Measurements from ENCODE around the gene KCNG4. TPM values are rescaled to one million over a fixed set of nuclear protein-coding genes. Genes with fewer than 3 reads are reported as not detected.
A peak's percentile ranks its signal among the peaks of the same experiment; 100 is the strongest.

Gene KCNG4
- total RNA-seq, 2 donors from 2014 or later, result not detected

DNA sequence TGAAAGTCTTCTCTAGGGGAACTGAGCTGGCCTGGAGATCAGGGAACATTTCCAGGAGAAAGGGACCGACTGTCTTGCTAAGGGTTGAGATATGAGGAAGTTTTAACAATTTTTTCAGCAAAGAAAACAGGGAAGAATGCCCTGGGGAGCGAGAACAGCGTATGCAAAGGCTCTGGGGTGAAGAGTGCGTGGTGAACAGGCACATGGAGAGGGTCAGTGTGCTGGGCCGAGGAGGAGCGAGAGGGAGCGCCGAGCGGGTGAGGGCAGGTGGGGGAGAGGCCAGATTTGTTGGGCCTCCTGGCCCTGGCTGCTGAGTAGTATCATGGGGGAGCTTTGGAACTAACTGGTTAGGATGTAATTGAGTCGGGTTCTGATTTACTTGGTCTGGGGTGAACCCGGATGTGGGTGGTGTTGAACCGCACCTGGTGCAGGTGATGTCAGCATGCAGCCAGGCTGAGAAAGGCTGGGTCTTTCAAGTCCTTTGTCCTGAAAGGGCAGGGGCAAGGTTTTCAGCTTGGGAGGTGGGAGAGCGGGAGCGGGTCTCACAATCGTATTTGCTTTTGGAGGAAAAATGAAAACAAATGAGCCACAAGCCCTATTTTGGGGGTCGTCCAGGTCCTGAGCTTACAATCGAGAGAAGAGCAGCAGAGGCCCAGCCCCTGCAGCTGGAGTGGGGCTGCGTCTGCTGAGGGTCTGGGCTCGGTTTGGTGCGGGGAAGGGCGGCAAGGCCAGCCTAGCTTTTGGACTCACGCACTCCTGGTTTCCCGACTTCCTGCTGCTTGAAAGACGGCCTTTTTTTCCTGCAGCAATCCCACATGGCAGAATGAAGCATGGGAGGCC lies 43.7 kb upstream of the KCNG4 start:
- H3K4me1 ChIP-seq (replicated peaks), result no peaks in the 10 kb centered on the region
- WGBS, result 75% methylated on average over 24 of the region's 24 CpGs
- H3K36me3 ChIP-seq, result no peaks in the 10 kb centered on the region
- intact Hi-C loops (cut with DNase I), result loop anchor here (10.0 kb wide), 1 partner anchor 329 kb away; the partner anchor contains the start of gene OSGIN1
- peak overlapping the region; percentile 37 to 56 for H3K27ac ChIP-seq
- no peak overlapping the region for H3K4me3 ChIP-seq
- no peaks in the 10 kb centered on the region for H3K9me3 ChIP-seq
- no peaks in the 10 kb centered on the region for H3K27me3 ChIP-seq (replicated peaks; ENCODE audit: insufficient read depth)
- TF ChIP-seq POLR2AphosphoS5 (IDR thresholded peaks at IDR 0.05) (no peak), POLR2A (IDR thresholded peaks at IDR 0.05) (no peak)
- TF ChIP-seq, protein P1, sequence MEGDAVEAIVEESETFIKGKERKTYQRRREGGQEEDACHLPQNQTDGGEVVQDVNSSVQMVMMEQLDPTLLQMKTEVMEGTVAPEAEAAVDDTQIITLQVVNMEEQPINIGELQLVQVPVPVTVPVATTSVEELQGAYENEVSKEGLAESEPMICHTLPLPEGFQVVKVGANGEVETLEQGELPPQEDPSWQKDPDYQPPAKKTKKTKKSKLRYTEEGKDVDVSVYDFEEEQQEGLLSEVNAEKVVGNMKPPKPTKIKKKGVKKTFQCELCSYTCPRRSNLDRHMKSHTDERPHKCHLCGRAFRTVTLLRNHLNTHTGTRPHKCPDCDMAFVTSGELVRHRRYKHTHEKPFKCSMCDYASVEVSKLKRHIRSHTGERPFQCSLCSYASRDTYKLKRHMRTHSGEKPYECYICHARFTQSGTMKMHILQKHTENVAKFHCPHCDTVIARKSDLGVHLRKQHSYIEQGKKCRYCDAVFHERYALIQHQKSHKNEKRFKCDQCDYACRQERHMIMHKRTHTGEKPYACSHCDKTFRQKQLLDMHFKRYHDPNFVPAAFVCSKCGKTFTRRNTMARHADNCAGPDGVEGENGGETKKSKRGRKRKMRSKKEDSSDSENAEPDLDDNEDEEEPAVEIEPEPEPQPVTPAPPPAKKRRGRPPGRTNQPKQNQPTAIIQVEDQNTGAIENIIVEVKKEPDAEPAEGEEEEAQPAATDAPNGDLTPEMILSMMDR (IDR thresholded peaks at IDR 0.05), result no peak
- DNase-seq (ENCODE audit: low spot score), result no peak

DNA sequence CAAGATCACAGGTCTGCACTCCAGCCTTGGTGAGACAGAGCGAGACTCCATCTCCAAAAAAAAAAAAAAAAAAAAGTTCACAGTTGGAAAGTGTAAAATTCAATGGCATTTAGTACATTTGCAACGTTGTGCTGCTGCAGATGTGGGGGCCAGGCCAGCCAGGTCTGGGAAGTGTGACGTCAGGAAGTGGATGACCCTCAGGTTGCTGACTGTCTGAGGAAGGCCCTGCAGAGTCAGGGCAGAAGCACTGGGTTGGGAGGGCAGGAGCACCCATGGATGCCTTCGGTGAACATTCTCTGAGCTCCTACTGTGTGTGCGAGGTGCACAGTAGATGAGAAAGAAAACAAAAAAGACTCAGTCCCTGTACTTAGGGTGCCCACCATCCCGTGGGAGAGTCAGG lies 42.7 kb upstream of the KCNG4 start:
- no peaks in the 10 kb centered on the region for H3K4me1 ChIP-seq (replicated peaks)
- DNase-seq (ENCODE audit: low spot score), result no peak
- H3K9me3 ChIP-seq, result no peaks in the 10 kb centered on the region
- TF ChIP-seq POLR2AphosphoS5 (IDR thresholded peaks at IDR 0.05) (no peak), POLR2A (IDR thresholded peaks at IDR 0.05) (no peak)
- TF ChIP-seq, protein P1 (IDR thresholded peaks at IDR 0.05), result no peak
- H3K36me3 ChIP-seq, result no peaks in the 10 kb centered on the region
- intact Hi-C loops (cut with DNase I), result loop anchor here (10.0 kb wide), 1 partner anchor 328 kb away; the partner anchor contains the start of gene OSGIN1
- no peaks in the 10 kb centered on the region for H3K27me3 ChIP-seq (replicated peaks; ENCODE audit: insufficient read depth)
- 52% methylated on average over 5 of the region's 6 CpGs for WGBS
- H3K4me3 ChIP-seq, result no peak overlapping the region
- H3K27ac ChIP-seq, result no peak overlapping the region

DNA sequence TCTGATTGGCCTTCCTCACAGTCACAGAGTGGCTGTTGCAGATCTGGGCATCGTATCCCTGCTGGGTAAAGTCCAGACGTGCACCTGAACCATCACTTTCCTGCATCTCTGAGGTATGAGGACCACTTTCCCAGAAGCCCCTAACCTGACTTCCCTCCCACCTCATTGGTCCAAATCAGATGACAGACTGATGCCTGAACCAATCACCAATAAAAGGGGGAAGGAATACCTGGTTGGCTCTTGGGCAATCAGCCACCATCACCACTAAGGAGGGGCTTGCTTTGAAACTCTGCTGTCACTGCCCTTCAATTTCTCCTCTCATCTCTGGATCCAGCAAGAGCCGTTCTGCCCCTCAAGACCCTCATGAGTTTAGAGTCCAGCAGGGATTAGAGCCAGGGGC lies 41.3 kb upstream of the KCNG4 start:
- Histone ChIP-seq H3K4me1 (replicated peaks) (no peaks in the 10 kb centered on the region), H3K27me3 (replicated peaks; ENCODE audit: insufficient read depth) (no peaks in the 10 kb centered on the region), H3K36me3 (no peaks in the 10 kb centered on the region), H3K4me3 (no peak overlapping the region), H3K27ac (peak overlapping the region in 1 of 2 donors; percentile 24), H3K9me3 (no peaks in the 10 kb centered on the region)
- 98% methylated on average over 3 of the region's 3 CpGs for WGBS
- no peak for TF ChIP-seq POLR2A (IDR thresholded peaks at IDR 0.05)
- TF ChIP-seq, protein P1 (IDR thresholded peaks at IDR 0.05), result no peak
- no peak for DNase-seq (ENCODE audit: low spot score)
- intact Hi-C loops (cut with DNase I), result loop anchor here (10.0 kb wide), 1 partner anchor 326 kb away; the partner anchor contains the start of gene OSGIN1

DNA sequence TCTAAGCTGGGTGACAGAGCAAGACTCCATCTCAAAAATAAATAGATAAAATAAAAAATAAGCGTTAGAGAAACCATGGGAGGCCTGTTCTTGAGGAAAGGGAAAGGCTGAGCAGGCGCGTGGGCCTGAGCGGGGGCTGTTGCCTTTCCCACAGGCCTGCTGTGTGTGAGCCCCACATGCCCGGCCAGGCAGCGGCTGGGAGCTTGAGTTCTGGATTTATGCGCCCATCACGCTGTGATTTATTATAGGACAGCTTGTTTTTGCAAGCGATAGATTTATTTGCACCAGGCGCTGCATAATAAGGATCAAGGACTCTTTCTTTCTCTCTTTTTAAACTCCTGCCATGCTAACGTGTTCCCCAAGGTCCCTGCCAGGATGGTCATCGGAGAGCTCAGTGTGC lies 40.1 kb upstream of the KCNG4 start:
- 65% methylated on average over 12 of the region's 12 CpGs for WGBS
- intact Hi-C loops (cut with DNase I), result loop anchor here (5.0 to 10.0 kb wide), 2 partner anchors 32 to 325 kb away; partner anchors contain the start of gene OSGIN1
- no peaks in the 10 kb centered on the region for H3K9me3 ChIP-seq
- no peaks in the 10 kb centered on the region for H3K27me3 ChIP-seq (replicated peaks; ENCODE audit: insufficient read depth)
- no peaks in the 10 kb centered on the region for H3K4me1 ChIP-seq (replicated peaks)
- no peak for DNase-seq (ENCODE audit: low spot score)
- no peak overlapping the region for H3K4me3 ChIP-seq
- peak overlapping the region; percentile 24 to 39 for H3K27ac ChIP-seq
- TF ChIP-seq POLR2A (IDR thresholded peaks at IDR 0.05) (no peak), POLR2AphosphoS5 (IDR thresholded peaks at IDR 0.05) (peak; percentile 29)
- TF ChIP-seq, protein P1 (IDR thresholded peaks at IDR 0.05), result no peak
- H3K36me3 ChIP-seq, result no peaks in the 10 kb centered on the region
